ENCODE data around the gene POT1.

Gene POT1

GRCh38 chr7:124909808-124910207 is 19.8 kb downstream of the POT1 start:
- Histone ChIP-seq H3K27ac (no peak overlapping the region), H3K27me3 (ENCODE audit: insufficient read depth, low read depth, severe bottlenecking) (no peaks in the 10 kb centered on the region), H3K9me3 (ENCODE audit: severe bottlenecking) (no peaks in the 10 kb centered on the region), H3K4me3 (ENCODE audit: low read depth, low read length) (no peak overlapping the region), H3K36me3 (peaks cover 4% of the 10 kb centered on the region; the same call in 1 of the 2 replicates)
- no peak for DNase-seq
- TF ChIP-seq, protein P1, sequence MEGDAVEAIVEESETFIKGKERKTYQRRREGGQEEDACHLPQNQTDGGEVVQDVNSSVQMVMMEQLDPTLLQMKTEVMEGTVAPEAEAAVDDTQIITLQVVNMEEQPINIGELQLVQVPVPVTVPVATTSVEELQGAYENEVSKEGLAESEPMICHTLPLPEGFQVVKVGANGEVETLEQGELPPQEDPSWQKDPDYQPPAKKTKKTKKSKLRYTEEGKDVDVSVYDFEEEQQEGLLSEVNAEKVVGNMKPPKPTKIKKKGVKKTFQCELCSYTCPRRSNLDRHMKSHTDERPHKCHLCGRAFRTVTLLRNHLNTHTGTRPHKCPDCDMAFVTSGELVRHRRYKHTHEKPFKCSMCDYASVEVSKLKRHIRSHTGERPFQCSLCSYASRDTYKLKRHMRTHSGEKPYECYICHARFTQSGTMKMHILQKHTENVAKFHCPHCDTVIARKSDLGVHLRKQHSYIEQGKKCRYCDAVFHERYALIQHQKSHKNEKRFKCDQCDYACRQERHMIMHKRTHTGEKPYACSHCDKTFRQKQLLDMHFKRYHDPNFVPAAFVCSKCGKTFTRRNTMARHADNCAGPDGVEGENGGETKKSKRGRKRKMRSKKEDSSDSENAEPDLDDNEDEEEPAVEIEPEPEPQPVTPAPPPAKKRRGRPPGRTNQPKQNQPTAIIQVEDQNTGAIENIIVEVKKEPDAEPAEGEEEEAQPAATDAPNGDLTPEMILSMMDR (IDR thresholded peaks at IDR 0.05; ENCODE audit: low read depth, low read length): no peak

GRCh38 chr7:124908259-124908658 is 21.4 kb downstream of the POT1 start:
- Histone ChIP-seq H3K9me3 (ENCODE audit: severe bottlenecking) (no peaks in the 10 kb centered on the region), H3K27me3 (ENCODE audit: insufficient read depth, low read depth, severe bottlenecking) (no peaks in the 10 kb centered on the region), H3K27ac (no peak overlapping the region), H3K36me3 (no peaks in the 10 kb centered on the region), H3K4me3 (ENCODE audit: low read depth, low read length) (no peak overlapping the region)
- no peak for DNase-seq
- TF ChIP-seq, protein P1 (IDR thresholded peaks at IDR 0.05; ENCODE audit: low read depth, low read length): no peak

DNA sequence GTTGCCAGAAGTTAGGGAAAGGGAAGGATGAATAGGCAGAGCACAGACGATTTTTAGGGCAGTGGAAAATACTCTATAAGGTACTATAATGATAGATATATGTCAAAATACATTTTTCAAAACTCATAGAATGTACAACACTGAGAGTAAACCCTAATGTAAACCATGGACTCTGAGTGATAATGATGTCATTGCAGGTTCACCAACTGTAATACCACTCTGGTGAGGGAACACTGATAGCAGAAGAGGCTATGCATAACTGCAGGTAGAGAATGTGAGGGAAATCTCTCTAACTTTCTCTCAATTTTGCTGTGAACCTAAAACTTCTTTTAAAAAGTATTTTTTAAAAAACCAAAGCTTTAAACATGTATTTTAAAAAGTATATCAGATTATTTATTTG is 22.1 kb downstream of the POT1 start:
- Histone ChIP-seq H3K36me3 (no peaks in the 10 kb centered on the region), H3K9me3 (ENCODE audit: severe bottlenecking) (no peaks in the 10 kb centered on the region), H3K27ac (no peak overlapping the region), H3K4me3 (ENCODE audit: low read depth, low read length) (no peak overlapping the region), H3K27me3 (ENCODE audit: insufficient read depth, low read depth, severe bottlenecking) (no peaks in the 10 kb centered on the region)
- DNase-seq: no peak
- TF ChIP-seq, protein P1 (IDR thresholded peaks at IDR 0.05; ENCODE audit: low read depth, low read length): no peak

DNA sequence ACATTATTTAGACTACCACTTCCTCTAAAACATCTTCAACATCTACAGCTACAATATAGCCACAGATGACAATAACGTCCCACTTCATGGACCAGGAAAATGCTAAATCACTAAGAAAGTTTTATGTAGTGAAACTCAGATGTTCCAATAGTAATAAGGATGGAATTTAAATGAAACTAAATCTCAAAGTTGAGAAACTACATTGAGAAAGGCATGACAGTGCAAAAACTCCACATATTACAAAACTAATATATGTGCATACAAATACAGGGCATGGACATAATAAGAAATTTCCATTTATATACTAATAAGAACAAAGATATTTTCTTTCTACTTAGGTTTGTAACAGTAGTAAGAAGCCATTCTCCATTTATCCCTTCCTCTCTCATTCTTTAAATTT is 31.1 kb downstream of the POT1 start:
- Histone ChIP-seq H3K36me3 (no peaks in the 10 kb centered on the region; the same call in 1 of the 2 replicates), H3K9me3 (ENCODE audit: severe bottlenecking) (no peaks in the 10 kb centered on the region), H3K4me3 (ENCODE audit: low read depth, low read length) (no peak overlapping the region), H3K27ac (no peak overlapping the region), H3K27me3 (ENCODE audit: insufficient read depth, low read depth, severe bottlenecking) (no peaks in the 10 kb centered on the region)
- no peak for DNase-seq
- TF ChIP-seq, protein P1 (IDR thresholded peaks at IDR 0.05; ENCODE audit: low read depth, low read length): no peak

GRCh38 chr7:124896001-124896400 is 33.6 kb downstream of the POT1 start:
- Histone ChIP-seq H3K27ac (no peak overlapping the region), H3K36me3 (peaks cover 13% of the 10 kb centered on the region; the same call in 1 of the 2 replicates), H3K27me3 (ENCODE audit: insufficient read depth, low read depth, severe bottlenecking) (no peaks in the 10 kb centered on the region), H3K9me3 (ENCODE audit: severe bottlenecking) (no peaks in the 10 kb centered on the region), H3K4me3 (ENCODE audit: low read depth, low read length) (no peak overlapping the region)
- TF ChIP-seq, protein P1 (IDR thresholded peaks at IDR 0.05; ENCODE audit: low read depth, low read length): no peak
- DNase-seq: no peak

DNA sequence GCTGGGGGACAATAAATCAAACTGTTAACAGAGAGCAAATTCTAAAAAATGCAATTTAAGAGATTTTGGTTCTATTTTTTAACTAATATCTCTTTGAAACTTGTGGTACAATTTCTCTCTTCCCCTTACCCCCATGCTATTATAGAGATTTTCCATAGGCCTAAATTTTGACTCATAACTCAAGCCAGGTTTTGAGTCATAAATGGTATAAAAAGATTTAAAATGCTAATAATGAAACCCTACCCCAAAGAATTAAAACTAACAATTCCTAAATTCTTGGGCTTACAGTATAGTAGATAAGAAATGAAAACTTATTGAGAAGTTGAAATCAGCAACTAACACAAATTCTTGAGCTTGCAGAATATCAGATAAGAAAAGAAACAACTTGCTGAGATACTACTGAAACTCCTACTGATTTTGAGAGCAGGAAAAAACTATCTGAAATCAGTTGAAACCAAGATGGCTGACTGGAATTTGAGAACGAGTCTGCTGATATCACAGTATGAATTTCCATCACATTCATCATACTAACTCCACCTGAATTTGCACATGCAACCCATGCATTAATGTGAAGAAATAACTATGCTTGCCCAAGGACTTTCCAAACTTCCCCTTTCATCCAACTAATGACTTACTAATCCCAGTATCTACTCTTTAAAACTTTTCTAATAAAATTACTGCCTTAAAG is 36.3 kb downstream of the POT1 start:
- H3K27ac ChIP-seq: no peak overlapping the region
- no peaks in the 10 kb centered on the region for H3K27me3 ChIP-seq (ENCODE audit: insufficient read depth, low read depth, severe bottlenecking)
- no peak for DNase-seq
- TF ChIP-seq, protein P1 (IDR thresholded peaks at IDR 0.05; ENCODE audit: low read depth, low read length): no peak
- H3K36me3 ChIP-seq: peaks cover 19% of the 10 kb centered on the region
- no peaks in the 10 kb centered on the region for H3K9me3 ChIP-seq (ENCODE audit: severe bottlenecking)
- no peak overlapping the region for H3K4me3 ChIP-seq (ENCODE audit: low read depth, low read length)
